IMR-90 (cell line): ENCODE data around the gene GALNT17. TPM values are rescaled to one million over a fixed set of nuclear protein-coding genes. Genes with fewer than 3 reads are reported as not detected.

ENCODE experiments used
- ATAC-seq: fragments of 200-7000 bp; cut with Tn5 transposase; 2 replicates; pipeline ENCODE4 v1.9.1; 2020; ENCODE audit warnings: low read depth, mild to moderate bottlenecking, moderate library complexity
- BruUV-seq: library from RNA; stranded (reverse); fragments of 400-500 nt; replicated peaks from 2 replicates; lab custom pipeline; 2021; lab: Mats Ljungman, UMichigan
- CTCF ChIA-PET: fragments of 300-600 bp; formaldehyde crosslinking; extraction: SDS; loops from one replicate; lab custom pipeline; 2021; ENCODE audit warnings: antibody characterized with exemption; lab: Yijun Ruan, JAX
- POLR2A ChIA-PET: fragments of 300-600 bp; sonication (Branson Sonifier 250); formaldehyde crosslinking; loops from one replicate; lab custom pipeline; 2022; ENCODE audit warnings: antibody characterized with exemption; ENCODE audit not compliant: unreplicated experiment; lab: Charles Lee
- DNase-seq: peaks from one replicate; pipeline ENCODE4 v3.0.0; 2013
- H2AFZ ChIP-seq: replicated peaks from 2 replicates; pipeline ENCODE3; 2013; ENCODE audit warnings: low read length, mild to moderate bottlenecking; ENCODE audit not compliant: poor library complexity
- H2AK5ac ChIP-seq: 2 replicates; pipeline ENCODE4 v1.6.1; 2013; ENCODE audit warnings: low read depth, low read length, inconsistent platforms
- H2AK9ac ChIP-seq: replicated peaks from 2 replicates; pipeline ENCODE3; 2013; ENCODE audit warnings: mild to moderate bottlenecking, low read depth, low read length, moderate library complexity; ENCODE audit not compliant: poor library complexity
- H2BK120ac ChIP-seq: 2 replicates; pipeline ENCODE4 v1.6.1; 2013; ENCODE audit warnings: low read depth, low read length, inconsistent platforms
- H2BK15ac ChIP-seq: 3 replicates; pipeline ENCODE4 v1.6.1; 2013; ENCODE audit warnings: low read depth, low read length, inconsistent platforms
- H2BK20ac ChIP-seq: 2 replicates; pipeline ENCODE4 v1.6.1; 2013; ENCODE audit warnings: low read depth, mild to moderate bottlenecking, inconsistent platforms, low read length, moderate library complexity
- H2BK5ac ChIP-seq: 2 replicates; pipeline ENCODE4 v1.6.1; 2013; ENCODE audit warnings: mild to moderate bottlenecking, low read depth, low read length, inconsistent platforms; ENCODE audit not compliant: poor library complexity, severe bottlenecking
- H3K14ac ChIP-seq: replicated peaks from 2 replicates; pipeline ENCODE4 v1.6.1; 2013; ENCODE audit warnings: low read depth, low read length, inconsistent platforms
- H3K18ac ChIP-seq: 2 replicates; pipeline ENCODE4 v1.6.1; 2013; ENCODE audit warnings: low read depth, low read length, control low read depth
- H3K23ac ChIP-seq: 2 replicates; pipeline ENCODE4 v1.6.1; 2013; ENCODE audit warnings: low read depth, low read length, inconsistent platforms
- H3K27ac ChIP-seq: 2 replicates; pipeline ENCODE4 v1.5.1; 2013; ENCODE audit warnings: mild to moderate bottlenecking, control low read depth, low read length; ENCODE audit not compliant: insufficient read depth
- H3K27me3 ChIP-seq: 2 replicates; pipeline ENCODE4 v1.6.1; 2013; ENCODE audit warnings: low read length; ENCODE audit not compliant: control insufficient read depth, insufficient read depth
- H3K36me3 ChIP-seq: 2 replicates; pipeline ENCODE4 v1.6.1; 2013; ENCODE audit warnings: low read length, mixed read lengths; ENCODE audit not compliant: control insufficient read depth, insufficient read depth
- H3K4ac ChIP-seq: 2 replicates; pipeline ENCODE4 v1.6.1; 2013; ENCODE audit warnings: low read depth, low read length, inconsistent platforms
- H3K4me1 ChIP-seq: 2 replicates; pipeline ENCODE4 v1.6.1; 2013; ENCODE audit warnings: low read length, mixed read lengths; ENCODE audit not compliant: control insufficient read depth, insufficient read depth
- H3K4me2 ChIP-seq: 2 replicates; pipeline ENCODE4 v1.6.1; 2013; ENCODE audit warnings: low read depth, mild to moderate bottlenecking, control low read depth, low read length, moderate library complexity
- H3K4me3 ChIP-seq: 2 replicates; pipeline ENCODE4 v1.5.1; 2013; ENCODE audit warnings: low read depth, mild to moderate bottlenecking, control low read depth, low read length, moderate library complexity; ENCODE audit not compliant: insufficient read depth
- H3K56ac ChIP-seq: 2 replicates; pipeline ENCODE4 v1.6.1; 2013; ENCODE audit warnings: low read length, inconsistent platforms; ENCODE audit not compliant: insufficient read depth; ENCODE audit errors: extremely low read depth
- H3K79me1 ChIP-seq, 2 experiments: 2 replicates each; pipeline ENCODE4 v1.6.1; 2013; ENCODE audit warnings: low read length in 2 of 2, inconsistent platforms in 1 of 2, low read depth in 1 of 2
- H3K9ac ChIP-seq: 2 replicates; pipeline ENCODE4 v1.6.1; 2013; ENCODE audit warnings: low read depth, low read length, control low read depth
- H3K9me1 ChIP-seq: 2 replicates; pipeline ENCODE4 v1.6.1; 2013; ENCODE audit warnings: low read length, inconsistent platforms; ENCODE audit not compliant: insufficient read depth
- H3K9me3 ChIP-seq: 2 replicates; pipeline ENCODE4 v1.6.1; 2013; ENCODE audit warnings: low read length; ENCODE audit not compliant: control insufficient read depth, insufficient read depth
- H4K20me1 ChIP-seq: 2 replicates; pipeline ENCODE4 v1.6.1; 2013; ENCODE audit warnings: low read length, inconsistent platforms; ENCODE audit not compliant: insufficient read depth
- H4K5ac ChIP-seq: 2 replicates; pipeline ENCODE4 v1.6.1; 2013; ENCODE audit warnings: mild to moderate bottlenecking, low read depth, low read length, control low read depth
- H4K8ac ChIP-seq, 2 experiments: 2 replicates each; pipeline ENCODE4 v1.6.1; 2013; ENCODE audit warnings: low read depth in 2 of 2, low read length in 2 of 2, control low read depth in 1 of 2, inconsistent platforms in 1 of 2
- H4K91ac ChIP-seq: 2 replicates; pipeline ENCODE4 v1.6.1; 2013; ENCODE audit warnings: low read depth, low read length, inconsistent platforms; ENCODE audit not compliant: insufficient read depth
- CHD1 ChIP-seq: IDR thresholded peaks from 2 replicates; pipeline ENCODE4 v1.6.1; 2012; ENCODE audit warnings: low read depth, low read length, improper control_type of control experiment
- MAFK ChIP-seq: IDR thresholded peaks from 2 replicates; pipeline ENCODE4 v1.6.1; 2012; ENCODE audit warnings: low read depth, low read length, improper control_type of control experiment
- MAZ ChIP-seq: IDR thresholded peaks from 2 replicates; pipeline ENCODE4 v1.6.1; 2012; ENCODE audit warnings: low read depth, mild to moderate bottlenecking, low read length, improper control_type of control experiment, moderate library complexity, borderline replicate concordance
- MXI1 ChIP-seq: IDR thresholded peaks from 2 replicates; pipeline ENCODE4 v1.6.1; 2012; ENCODE audit warnings: low read depth, mild to moderate bottlenecking, low read length, moderate library complexity, borderline replicate concordance
- NFE2L2 ChIP-seq: fragments of 150-350 bp; IDR thresholded peaks from 2 replicates; pipeline ENCODE4 v1.6.1; 2016; ENCODE audit warnings: low read depth, mild to moderate bottlenecking, low read length
- WGBS, 2 experiments: methylation state at CpG; one replicate each; pipeline versions ENCODE4 v1.1.5 to v1.1.7; 2013; ENCODE audit warnings: missing lambda C conversion rate in 2 of 2; ENCODE audit not compliant: insufficient read length in 1 of 2; ENCODE audit errors: extremely low coverage in 2 of 2; 5-methylcytosine and 5-hydroxymethylcytosine counted together
- dilution Hi-C: fragments of 300-500 bp; cut with HindIII; formaldehyde crosslinking; loops from one replicate; pipeline ENCODE4 v1.14.3; 2018; ENCODE audit warnings: low sequenced_read_pairs; ENCODE audit not compliant: unreplicated experiment
- in situ Hi-C: fragments of 300-500 bp; cut with MboI; formaldehyde crosslinking; loops from 3 replicates; pipeline ENCODE4 v1.14.3; 2019; ENCODE audit warnings: low sequenced_read_pairs, inconsistent platforms, mixed read lengths
- intact Hi-C: fragments of 100-400 bp; cut with micrococcal nuclease; formaldehyde crosslinking; loops from 2 replicates; pipeline ENCODE4 v1.10.0; 2022
- polyA plus RNA-seq, 3 experiments: library from polyadenylated mRNA; depleted of rRNA; stranded (reverse); fragments of >200 nt; gene quantifications; 2 replicates each; pipeline ENCODE4 v1.2.3, GENCODE V29; 2012; ENCODE audit warnings: low replicate concordance in 1 of 3
- total RNA-seq: library from RNA; depleted of rRNA; stranded (reverse); fragments of >200 nt; gene quantifications from 2 replicates; pipeline ENCODE4 v1.2.3, GENCODE V29; 2012

The GALNT17 gene
- total and polyA plus RNA-seq, 2 of the 4 experiments (the other 2 are of a cell fraction), result not detected

- no peaks in the 10 kb centered on the region for H3K36me3 ChIP-seq
- WGBS, 2 experiments, result no CpG with 5 or more reads among the region's 6 CpGs
- ChIA-PET POLR2A (no interaction called here), CTCF (no interaction called here)
- H3K4me3 ChIP-seq, result no peak overlapping the region
- no peaks in the 10 kb centered on the region for H4K20me1 ChIP-seq
- no peaks in the 10 kb centered on the region for H3K27me3 ChIP-seq
- ATAC-seq (no peak), DNase-seq (no peak)
- no peak overlapping the region for H2AK5ac ChIP-seq
- no peak overlapping the region for H3K4ac ChIP-seq
- no peak overlapping the region for H2BK5ac ChIP-seq
- in situ Hi-C loops, result no loop called here
- H3K9ac ChIP-seq, result no peak overlapping the region
- H3K18ac ChIP-seq, result no peak overlapping the region
- no peaks in the 10 kb centered on the region for H3K4me1 ChIP-seq
- H2AFZ ChIP-seq, result no peak overlapping the region
- H4K5ac ChIP-seq, result no peak overlapping the region
- no peak overlapping the region for H3K23ac ChIP-seq
- no peak overlapping the region for H3K56ac ChIP-seq
- H3K9me1 ChIP-seq, result no peaks in the 10 kb centered on the region
- H2AK9ac ChIP-seq, result no peak overlapping the region
- no peak overlapping the region for H3K27ac ChIP-seq
- TF ChIP-seq MAZ, result no peak
- no peak for TF ChIP-seq MAFK
- no peak for TF ChIP-seq NFE2L2
- TF ChIP-seq MXI1, result no peak
- TF ChIP-seq CHD1, result no peak
- dilution Hi-C loops, result no loop called here
- H3K14ac ChIP-seq, result no peak overlapping the region
- no TSS peak for BruUV-seq
- H4K8ac ChIP-seq, result no peak overlapping the region
- intact Hi-C loops, result no loop called here
- H2BK120ac ChIP-seq, result no peak overlapping the region
- no peak overlapping the region for H4K91ac ChIP-seq
- H2BK15ac ChIP-seq, result no peak overlapping the region
- no peak overlapping the region for H3K4me2 ChIP-seq
- H2BK20ac ChIP-seq, result no peak overlapping the region
- peaks cover 10% of the 10 kb centered on the region for H3K9me3 ChIP-seq
- no peaks in the 10 kb centered on the region for H3K79me1 ChIP-seq
These were observed 338.4 kb downstream of the GALNT17 start for GRCh38 chr7:71470326-71470725.
